HG03565 (cell line): ENCODE measurements around the gene TRIM45.

ENCODE experiments used
- ATAC-seq: cut with Tn5 transposase; IDR thresholded peaks from one replicate; pipeline ENCODE4 v1.9.1; 2021; ENCODE audit warnings: mild to moderate bottlenecking, moderate library complexity; ENCODE audit not compliant: unreplicated experiment

Gene TRIM45

DNA sequence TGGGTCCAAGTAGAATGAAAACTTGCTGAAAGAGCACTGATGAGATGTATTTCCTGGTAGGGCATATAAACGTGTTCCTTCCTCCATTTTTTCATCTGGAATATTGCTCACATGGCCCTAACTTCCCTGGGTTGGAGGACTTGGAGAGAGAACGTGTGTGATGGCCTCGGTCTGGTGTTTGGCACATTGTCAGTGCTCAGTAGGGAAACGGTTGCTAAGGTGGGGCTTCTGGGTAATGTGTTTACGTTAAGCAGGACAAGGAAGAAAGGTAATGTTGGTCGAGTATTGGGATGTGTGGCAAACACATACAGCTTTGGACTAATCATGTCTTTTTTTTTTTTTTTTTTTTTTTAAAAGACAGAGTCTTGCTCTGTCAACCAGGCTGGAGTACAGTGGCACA lies 55.2 kb downstream of the TRIM45 start:
- ATAC-seq: no peak

DNA sequence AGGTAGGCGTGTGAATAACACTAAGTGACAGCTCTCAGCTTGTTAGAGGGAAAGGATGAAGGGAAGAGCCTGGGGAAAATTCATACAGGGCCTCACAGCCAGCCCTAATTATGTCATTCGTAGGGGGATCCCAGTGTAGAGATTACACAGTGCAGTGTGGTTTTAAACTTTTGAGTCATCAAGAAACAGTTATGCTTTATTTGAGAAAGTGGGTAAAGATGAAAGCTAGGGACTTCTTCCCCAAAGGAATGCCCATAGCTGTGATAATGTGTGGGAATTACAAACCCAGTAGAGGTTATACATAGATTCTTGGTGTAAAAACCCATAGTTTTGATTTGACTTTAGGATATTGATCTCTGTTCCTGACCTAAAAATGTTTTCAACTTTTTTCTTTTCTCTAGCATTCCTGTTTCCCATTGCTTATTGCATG lies 59.5 kb downstream of the TRIM45 start:
- ATAC-seq: peak; percentile 27
